Measurements from ENCODE around the gene NUMBL. TPM values are rescaled to one million over a fixed set of nuclear protein-coding genes. Genes with fewer than 3 reads are reported as not detected.

Gene NUMBL
- total and polyA plus RNA-seq, 9 of the 15 experiments (the other 6 are each of a cell fraction or from before 2014, with no cell fraction given) = 0.39 to 38.6 (median 6.6) TPM

GRCh38 chr19:40716482-40717324 lies 26.3 kb upstream of the NUMBL start, which contains the start of the genes COQ8B and ITPKC (continued):
- TF ChIP-seq NBN (IDR thresholded peaks at IDR 0.05; ENCODE audit: low read depth) (peak; percentile 77; the same call in 1 of the 2 replicates), NCOA2 (IDR thresholded peaks at IDR 0.05; ENCODE audit: partially characterized antibody in 2 of 2) (no peak), SAFB2 (IDR thresholded peaks at IDR 0.05; ENCODE audit: borderline replicate concordance, low read depth, low read length, severe bottlenecking) (no peak), RHOXF2B (CRISPR knock-in tag; conservative IDR thresholded peaks at IDR 0.05) (no peak), GATA2 (CRISPR knock-in tag; IDR thresholded peaks at IDR 0.05) (no peak), ZBTB49 (CRISPR knock-in tag; IDR thresholded peaks at IDR 0.05; ENCODE audit: borderline replicate concordance) (no peak), EHMT2 (IDR thresholded peaks at IDR 0.05) (no peak), SIN3B (IDR thresholded peaks at IDR 0.05; ENCODE audit: low read depth) (peak; percentile 69), PCBP2 (IDR thresholded peaks at IDR 0.05; ENCODE audit: low read depth, low read length, poor library complexity, severe bottlenecking) (no peak), TEAD1 (CRISPR knock-in tag; IDR thresholded peaks at IDR 0.05) (no peak), POLR2AphosphoS2 (IDR thresholded peaks at IDR 0.05; ENCODE audit: low read length) (no peak), STAG1 (CRISPR knock-in tag; IDR thresholded peaks at IDR 0.05; ENCODE audit: borderline replicate concordance) (no peak), HNRNPLL (IDR thresholded peaks at IDR 0.05; ENCODE audit: low read depth, low read length, poor library complexity, severe bottlenecking) (no peak), U2AF2 (optimal IDR thresholded peaks at IDR 0.05; ENCODE audit: low read depth, low read length) (no peak), ZNF311 (CRISPR knock-in tag; IDR thresholded peaks at IDR 0.05) (no peak), SAP30 (IDR thresholded peaks at IDR 0.05; ENCODE audit: borderline replicate concordance, insufficient read depth, low read depth, low read length, poor library complexity, severe bottlenecking) (no peak), POLR3A (IDR thresholded peaks at IDR 0.05; ENCODE audit: borderline replicate concordance, extremely low read depth, insufficient read depth, insufficient read length) (no peak), KLF16 (IDR thresholded peaks at IDR 0.05) (no peak), ADNP (tag; IDR thresholded peaks at IDR 0.05) (peak; percentile 92), SRSF1 (IDR thresholded peaks at IDR 0.05; ENCODE audit: low read depth, low read length) (no peak), SFPQ (IDR thresholded peaks at IDR 0.05; ENCODE audit: low read depth, low read length) (no peak)
- TF ChIP-seq, protein P1, sequence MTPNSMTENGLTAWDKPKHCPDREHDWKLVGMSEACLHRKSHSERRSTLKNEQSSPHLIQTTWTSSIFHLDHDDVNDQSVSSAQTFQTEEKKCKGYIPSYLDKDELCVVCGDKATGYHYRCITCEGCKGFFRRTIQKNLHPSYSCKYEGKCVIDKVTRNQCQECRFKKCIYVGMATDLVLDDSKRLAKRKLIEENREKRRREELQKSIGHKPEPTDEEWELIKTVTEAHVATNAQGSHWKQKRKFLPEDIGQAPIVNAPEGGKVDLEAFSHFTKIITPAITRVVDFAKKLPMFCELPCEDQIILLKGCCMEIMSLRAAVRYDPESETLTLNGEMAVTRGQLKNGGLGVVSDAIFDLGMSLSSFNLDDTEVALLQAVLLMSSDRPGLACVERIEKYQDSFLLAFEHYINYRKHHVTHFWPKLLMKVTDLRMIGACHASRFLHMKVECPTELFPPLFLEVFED (CRISPR knock-in tag; conservative IDR thresholded peaks at IDR 0.05) = no peak

Data from K562 (cell line).